GM18508 (cell line): ENCODE measurements around the gene TPRN.

ENCODE experiments used
- ATAC-seq: cut with Tn5 transposase; IDR thresholded peaks from one replicate; pipeline ENCODE4 v1.9.1; 2021; ENCODE audit warnings: moderate number of reproducible peaks; ENCODE audit not compliant: insufficient read depth, unreplicated experiment

Gene TPRN

DNA sequence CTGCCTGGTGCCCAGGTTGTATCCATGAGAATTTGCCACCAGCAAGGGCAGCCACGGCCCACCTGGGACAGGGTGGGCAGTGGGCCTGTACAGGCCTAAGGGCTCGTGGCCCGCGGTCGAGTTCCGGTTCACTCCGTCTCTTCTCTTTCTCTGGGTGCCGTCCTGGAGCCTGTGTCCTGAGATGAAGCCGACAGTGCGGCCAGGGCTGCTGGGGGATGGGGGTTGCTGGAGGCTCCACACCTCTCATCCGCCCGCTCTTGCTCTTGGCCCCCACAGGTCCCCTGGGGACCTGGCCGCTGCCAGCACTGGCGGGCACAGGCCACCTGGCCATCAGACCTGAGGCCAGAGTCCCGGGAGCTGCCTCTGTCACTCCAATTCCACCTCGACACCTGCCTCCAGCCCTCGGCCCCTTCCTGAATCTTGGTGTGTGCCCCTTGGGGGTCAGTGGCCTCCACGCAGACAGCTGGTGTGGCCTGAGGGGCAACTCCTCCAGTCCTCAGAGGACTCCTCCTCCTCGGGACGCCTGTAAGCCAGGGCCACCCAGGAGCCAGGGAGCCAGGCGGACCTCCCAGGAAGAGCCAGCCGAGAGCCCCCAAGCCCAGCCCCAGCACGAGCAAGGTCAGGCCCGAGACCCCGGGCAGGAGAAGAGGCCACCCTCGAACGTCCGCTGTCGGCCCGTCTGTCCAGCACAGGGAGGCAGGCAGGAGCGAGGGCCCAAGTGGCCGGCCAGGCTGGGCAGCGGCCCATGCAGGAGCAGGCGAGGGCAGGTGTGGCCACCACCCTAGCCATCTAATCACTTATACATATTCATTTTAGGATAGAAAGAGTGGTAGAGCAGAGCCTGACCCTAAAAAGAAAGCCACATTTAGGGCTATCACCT lies 35.9 kb downstream of the TPRN start:
- no peak for ATAC-seq

DNA sequence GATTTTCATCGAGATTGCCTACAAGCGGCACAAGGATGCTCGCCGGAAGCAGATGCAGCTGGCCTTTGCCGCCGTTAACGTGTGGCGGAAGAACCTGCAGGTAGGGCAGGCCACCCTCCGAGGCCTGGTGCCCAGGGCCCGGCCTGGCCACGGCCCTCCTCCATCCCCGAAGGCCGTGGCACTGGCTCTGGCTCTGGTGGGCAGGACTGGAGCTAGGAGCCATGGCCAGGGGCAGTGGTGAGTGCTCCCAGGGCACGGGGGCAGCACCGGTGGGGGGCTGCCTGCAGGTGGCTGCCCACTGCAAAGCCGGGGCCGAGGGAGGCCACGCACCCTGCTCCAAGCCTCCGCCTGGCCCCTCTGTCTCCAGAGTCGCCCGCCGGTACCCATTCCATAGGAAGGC lies 36.7 kb downstream of the TPRN start:
- ATAC-seq, result no peak

DNA sequence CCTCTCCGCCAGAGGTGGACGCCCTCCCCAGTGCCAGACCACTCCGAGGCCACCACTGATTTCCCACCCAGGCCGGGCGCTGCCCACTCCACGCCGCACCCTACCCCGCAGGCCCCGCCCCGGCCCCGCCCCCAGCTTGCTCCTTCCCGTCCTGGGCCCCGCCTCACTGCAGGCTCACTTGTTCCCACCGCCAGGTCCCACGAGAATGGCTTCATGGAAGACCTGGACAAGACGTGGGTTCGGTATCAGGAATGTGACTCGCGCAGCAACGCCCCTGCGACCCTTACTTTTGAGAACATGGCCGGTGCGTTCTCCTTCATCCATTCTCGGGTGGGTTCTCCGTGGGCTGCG lies 37.2 kb downstream of the TPRN start:
- ATAC-seq, result no peak

DNA sequence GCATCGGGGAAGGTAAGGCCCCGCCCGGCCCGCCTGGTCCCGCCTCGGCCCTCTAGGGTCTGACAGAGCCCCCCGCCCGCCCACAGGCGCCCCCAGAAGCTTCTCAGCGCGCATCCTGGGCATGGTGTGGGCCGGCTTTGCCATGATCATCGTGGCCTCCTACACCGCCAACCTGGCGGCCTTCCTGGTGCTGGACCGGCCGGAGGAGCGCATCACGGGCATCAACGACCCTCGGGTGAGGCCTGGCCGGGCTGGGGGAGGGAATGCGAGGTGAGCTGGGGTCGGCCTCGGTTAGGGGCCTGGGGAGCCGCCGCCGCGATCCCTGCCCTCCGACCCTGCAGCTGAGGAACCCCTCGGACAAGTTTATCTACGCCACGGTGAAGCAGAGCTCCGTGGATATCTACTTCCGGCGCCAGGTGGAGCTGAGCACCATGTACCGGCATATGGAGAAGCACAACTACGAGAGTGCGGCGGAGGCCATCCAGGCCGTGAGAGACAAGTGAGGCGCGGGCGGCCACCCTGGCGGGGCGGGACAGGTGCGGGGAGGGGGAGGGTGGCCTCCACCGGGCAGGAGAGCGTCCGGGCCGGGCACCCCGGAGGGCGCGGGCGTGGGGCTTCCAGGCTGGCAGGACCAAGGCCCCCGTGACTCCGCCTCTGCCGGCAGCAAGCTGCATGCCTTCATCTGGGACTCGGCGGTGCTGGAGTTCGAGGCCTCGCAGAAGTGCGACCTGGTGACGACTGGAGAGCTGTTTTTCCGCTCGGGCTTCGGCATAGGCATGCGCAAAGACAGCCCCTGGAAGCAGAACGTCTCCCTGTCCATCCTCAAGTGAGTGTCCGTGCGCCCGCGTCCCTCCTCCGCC lies 37.8 kb downstream of the TPRN start:
- no peak for ATAC-seq

DNA sequence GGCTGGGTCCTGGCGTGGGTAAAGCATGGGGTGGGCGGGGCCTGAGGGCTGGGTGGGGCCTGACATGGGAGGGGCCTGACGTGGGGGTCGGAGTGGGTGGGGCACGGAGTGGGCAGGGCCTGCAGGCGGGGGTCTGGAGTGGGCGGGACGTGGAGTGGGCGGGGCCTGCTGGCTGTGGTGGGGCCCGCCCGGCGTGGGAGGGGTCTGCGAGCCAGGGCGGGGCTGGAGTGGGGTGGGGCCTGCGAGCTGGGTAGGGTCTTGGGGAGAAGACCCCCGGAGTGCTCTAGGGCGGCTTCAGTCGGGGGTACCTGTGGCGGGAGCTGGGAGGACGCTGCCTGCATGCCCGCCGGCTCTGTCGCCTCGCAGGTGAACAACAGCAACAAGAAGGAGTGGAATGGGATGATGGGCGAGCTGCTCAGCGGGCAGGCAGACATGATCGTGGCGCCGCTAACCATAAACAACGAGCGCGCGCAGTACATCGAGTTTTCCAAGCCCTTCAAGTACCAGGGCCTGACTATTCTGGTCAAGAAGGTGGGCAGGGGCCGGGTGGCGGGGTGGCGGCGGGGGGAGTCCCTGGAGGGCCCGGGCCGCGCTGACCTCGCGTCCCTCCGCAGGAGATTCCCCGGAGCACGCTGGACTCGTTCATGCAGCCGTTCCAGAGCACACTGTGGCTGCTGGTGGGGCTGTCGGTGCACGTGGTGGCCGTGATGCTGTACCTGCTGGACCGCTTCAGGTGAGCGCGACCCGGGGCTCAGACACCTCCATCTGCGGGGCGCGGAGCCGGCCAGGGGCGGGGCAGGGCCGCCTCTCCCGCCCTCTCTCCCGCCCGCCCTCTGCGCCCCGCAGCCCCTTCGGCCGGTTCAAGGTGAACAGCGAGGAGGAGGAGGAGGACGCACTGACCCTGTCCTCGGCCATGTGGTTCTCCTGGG lies 38.7 kb downstream of the TPRN start:
- no peak for ATAC-seq

DNA sequence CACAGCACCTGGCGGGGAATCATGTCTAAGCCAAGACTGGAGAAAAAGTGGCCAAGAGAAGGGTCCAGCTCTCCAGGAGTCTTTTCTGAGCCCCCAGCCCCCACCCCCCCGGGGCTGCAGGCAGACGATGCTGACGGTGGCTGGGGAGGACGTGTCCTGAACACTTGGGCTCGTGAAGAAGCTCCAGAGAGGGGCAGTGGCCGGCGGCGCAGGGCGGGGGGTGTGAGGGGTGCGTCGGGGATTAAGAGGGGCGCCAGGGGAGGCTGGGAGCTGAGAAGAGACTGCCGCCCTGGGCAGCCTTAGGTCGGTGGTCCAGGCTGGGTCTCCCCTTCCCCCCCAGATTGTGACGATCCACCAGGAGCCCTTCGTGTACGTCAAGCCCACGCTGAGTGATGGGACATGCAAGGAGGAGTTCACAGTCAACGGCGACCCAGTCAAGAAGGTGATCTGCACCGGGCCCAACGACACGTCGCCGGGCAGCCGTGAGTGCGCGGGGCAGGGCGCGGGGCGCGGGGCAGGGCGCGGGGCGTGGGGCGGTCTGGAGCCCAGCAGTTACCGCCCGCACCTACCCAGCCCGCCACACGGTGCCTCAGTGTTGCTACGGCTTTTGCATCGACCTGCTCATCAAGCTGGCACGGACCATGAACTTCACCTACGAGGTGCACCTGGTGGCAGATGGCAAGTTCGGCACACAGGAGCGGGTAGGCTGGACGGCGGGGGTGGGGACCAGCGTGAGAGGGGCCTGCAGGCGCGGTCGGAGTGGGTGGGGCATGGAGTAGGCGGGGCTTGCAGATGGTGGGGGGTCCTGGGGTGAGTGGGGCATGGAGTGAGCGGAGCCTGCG lies 39.6 kb downstream of the TPRN start:
- no peak for ATAC-seq

DNA sequence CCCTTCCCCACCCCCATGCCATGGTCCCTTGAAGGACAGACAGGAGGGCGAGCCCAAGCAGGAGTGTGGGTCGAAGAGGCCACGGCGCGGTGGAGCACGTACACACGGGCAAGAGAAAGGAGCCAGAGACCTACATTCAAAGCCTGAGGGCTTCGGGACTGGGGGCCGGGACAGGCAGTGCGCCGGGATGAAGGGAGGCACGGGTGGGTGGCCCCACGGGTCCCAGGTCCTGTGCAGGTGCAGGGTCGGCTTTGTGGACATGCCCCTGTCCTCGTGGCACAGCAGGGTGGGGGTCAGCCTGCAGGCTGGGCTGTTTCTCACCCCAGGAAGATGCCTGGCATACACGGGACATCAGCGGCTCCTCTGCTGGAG lies 40.5 kb downstream of the TPRN start:
- no peak for ATAC-seq

DNA sequence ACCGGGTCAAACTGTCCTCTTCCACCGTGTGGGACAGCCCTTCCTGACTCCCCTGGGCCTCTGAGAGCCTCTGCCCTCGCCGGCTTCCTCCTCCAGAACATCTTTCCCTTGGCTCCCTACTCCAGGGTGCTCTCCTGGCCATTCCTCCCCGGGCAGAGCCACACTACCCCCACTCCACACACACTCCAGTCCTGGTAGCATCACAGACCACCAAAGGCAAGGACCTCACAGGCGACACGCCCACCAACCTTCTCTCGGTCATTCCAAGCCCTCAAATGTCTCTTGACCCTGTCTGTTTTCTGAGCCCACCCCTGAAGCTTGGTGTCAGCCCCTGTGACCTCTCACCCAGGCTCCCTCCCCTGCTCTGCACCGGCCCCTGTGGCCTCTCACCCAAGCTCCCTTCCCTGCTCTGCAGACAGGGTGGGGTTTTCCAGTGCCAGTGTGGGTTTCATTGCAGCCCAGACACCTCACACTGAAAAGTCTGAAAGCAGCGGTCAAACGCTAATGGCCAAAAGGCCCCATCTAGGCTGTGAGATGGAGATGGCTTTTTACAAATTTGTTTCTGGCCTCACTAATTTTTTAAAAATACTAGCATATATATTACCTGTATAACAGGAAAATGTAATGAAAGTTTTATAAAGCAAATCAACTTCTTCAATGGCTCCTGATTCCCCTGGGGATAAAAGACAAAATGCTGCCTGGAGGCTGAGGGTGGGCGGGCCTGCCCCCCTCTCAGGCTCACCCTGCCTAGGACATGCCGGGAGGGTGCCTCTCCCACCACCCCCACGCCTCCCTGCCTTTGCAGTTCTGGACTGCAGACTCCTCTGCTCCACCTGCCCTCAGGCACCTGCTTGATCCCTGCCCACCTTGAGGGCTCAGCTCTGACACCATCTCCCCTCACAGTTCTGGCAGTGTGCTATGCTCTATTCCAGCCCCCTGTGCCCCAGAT lies 41.2 kb downstream of the TPRN start:
- no peak for ATAC-seq

DNA sequence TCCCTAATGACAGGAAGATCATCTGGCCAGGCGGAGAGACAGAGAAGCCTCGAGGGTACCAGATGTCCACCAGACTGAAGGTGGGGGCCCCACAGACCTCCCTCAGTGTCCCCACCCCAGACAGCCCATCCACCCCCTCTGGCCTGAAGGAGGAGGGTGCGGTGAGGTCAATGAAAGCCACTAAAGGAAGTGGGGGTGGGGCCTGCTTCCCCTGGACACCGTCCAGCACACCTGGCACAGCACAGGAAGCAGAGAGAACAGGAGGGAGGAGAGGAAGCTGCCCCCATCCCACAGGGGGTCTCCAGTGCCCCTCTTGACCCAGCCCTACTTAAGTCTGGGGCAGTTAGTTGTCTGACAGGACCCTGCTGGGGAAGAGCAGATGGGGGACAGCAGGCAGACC lies 41.9 kb downstream of the TPRN start:
- no peak for ATAC-seq

DNA sequence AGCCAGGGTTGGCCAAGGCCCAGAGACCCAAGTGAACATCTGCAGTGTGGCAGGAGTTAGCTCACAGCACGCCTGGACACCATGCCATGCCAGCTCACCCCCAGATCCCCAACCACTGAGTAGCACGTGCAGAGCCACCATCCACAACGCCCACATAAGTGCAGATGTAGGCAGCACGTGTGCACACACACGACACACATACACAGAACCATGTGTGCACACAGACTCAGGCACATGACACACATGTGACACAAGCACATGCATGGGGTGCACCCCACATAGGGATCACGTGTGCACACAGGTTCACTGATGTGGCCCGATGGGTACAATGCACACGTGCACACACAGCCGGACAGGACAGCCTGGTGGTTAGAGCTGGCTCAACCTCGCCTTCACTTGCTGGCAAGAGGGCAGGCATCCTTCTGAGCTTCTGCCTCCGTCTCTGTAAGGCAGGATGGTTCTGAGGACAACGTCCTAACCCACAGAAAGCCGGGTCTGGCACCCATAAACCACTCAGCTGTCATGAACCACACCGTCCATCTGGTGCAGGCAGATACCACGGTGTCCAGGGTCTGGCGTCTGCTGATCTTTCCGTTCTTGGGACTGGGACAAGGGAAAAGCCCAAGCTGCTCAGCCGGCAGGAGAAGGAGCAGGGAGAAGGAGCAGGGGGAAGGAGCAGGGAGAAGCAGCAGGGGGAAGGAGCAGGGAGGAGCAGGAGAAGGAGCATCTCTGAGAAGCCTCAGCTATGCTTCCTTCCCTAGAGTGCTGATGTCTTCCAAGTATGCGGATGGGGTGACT lies 42.7 kb downstream of the TPRN start:
- ATAC-seq, result no peak

DNA sequence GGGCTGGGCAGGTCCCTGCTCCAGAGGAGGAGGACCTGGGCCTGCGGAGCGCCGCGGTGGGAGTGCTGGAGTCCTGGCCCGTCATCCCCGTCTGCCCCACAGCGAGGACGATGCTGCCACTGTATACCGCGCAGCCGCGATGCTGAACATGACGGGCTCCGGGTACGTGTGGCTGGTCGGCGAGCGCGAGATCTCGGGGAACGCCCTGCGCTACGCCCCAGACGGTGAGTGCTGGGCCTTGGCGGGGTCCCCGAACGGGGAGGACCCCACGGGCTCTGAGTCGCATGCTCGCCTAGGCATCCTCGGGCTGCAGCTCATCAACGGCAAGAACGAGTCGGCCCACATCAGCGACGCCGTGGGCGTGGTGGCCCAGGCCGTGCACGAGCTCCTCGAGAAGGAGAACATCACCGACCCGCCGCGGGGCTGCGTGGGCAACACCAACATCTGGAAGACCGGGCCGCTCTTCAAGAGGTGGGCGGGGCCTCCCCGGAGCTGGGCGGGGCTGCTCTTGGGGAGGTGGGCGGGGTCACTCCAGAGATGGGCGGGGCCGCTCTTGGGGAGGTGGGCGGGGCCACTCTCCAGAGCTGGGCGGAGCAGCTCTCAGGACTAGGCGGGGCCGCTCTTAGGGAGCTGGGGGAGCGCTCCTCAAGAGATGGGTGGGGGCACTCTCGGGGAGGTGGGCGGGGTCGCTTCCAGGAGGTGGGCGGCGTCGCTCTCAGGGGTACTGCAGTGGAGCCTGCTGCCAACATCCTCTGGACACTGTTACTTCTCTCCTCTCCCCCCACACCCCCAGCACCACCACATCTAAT lies 43.8 kb downstream of the TPRN start:
- no peak for ATAC-seq

DNA sequence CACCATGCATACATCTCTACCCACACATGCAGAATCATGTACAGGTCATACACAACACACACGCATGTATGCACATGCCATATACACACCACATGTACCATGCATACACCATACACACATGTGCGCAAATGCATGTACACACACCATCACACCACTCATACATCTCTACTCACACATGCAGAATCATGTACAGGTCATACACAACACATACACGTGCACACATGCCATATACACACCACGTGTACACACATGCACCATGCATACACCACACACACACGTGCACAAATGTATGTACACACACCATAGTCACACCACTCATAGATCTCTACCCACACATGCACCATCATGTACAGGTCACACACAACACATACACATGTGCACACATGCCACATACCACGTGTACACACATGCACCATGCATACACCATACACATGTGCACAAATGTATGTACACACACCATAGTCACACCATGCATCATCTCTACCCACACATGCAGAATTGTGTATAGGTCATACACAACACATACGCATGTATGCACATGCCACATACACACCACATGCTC lies 47.6 kb downstream of the TPRN start:
- no peak for ATAC-seq

DNA sequence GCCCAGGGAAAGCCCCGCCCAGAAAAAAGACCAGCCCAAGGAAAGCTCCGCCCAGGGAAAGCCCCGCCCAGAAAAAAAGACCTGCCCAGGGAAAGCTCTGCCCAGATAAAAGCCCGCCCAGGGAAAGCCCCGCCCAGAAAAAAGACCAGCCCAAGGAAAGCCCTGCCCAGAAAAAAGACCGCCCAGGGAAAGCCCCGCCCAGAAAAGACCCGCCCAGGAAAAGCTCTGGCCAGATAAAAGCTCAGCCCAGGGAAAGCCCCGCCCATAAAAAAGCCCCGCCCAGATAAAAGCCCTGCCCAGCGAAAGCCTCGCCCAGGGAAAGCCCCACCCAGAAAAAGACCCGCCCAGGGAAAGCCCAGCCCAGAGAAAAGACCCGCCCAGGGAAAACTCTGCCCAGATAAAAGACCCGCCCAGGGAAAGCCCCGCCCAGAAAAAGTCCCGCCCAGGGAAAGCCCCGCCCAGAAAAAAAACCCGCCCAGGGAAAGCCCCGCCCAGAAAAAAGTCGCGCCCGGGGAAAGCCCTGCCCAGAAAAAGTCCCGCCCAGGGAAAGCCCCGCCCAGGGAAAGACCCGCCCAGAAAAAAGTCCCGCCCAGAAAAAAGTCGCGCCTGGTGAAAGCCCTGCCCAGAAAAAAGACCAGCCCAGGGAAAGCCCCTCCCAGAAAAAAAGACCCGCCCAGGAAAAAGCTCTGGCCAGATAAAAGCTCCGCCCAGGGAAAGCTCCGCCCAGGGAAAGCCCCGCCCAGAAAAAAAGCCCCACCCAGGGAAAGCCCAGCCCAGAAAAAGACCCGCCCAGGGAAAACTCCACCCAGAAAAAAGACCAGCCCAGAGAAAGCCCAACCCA lies 49.7 kb downstream of the TPRN start:
- ATAC-seq, result no peak

DNA sequence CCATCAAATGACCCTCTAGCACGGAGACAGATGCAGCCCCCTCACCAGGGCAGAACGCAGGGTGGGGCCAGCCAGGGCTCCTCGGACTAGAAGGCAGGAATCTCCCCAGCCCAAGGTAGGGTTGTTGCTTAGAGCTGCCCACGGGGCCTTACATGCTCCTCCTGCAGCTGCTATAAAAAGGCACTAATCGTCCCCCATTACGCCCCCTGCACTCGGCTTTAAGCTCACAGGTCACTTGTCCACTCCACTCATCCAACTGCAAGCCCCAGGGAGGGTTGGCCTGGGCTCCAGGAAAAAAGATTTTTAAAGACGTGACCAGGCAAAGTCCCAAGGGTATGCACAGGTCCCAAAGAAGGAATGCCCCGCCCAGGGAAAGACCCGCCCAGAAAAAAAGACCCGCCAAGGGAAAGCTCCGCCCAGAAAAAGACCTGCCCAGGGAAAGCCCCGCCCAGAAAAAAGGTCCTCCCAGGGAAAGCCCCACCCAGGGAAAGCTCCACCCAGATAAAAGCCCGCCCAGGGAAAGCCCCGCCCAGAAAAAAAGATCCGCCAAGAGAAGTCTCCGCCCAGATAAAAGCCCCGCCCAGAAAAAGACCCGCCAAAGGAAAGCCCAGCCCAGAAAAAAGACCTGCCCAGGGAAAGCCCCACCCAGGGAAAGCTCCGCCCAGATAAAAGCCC lies 50.5 kb downstream of the TPRN start:
- ATAC-seq, result no peak

DNA sequence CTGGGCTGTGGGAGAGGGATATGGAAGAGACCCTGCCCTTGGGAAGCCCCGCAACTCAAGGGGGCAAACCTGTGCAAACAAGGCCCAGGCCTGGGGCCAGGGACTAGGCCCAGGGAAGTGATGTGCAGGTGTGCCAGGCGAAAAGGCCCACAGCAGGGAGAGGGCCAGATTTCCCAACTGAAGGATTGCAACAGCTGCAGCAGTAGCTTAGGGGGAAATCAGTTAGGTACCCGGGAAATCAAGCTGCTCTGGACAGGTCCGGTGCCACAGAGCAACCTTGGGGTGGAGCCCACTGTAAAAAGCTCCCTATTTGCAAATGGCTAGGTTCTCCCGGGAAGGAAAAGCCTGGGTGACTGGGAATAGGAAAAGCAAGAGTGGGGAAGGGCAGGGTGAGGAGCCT lies 51.2 kb downstream of the TPRN start:
- ATAC-seq, result no peak
